HG03060 (cell line): ENCODE measurements around the gene GLRX3.
"Not testable (repeated sequence)": the region's sequence is repeated elsewhere in the genome, so short reads cannot be mapped to it uniquely, and the experiment has no call there.

Experiments used
- ATAC-seq: cut with Tn5 transposase; IDR thresholded peaks from one replicate; pipeline ENCODE4 v1.9.1; 2021; ENCODE audit warnings: low read depth, moderate number of reproducible peaks; ENCODE audit not compliant: unreplicated experiment

GLRX3 gene

DNA sequence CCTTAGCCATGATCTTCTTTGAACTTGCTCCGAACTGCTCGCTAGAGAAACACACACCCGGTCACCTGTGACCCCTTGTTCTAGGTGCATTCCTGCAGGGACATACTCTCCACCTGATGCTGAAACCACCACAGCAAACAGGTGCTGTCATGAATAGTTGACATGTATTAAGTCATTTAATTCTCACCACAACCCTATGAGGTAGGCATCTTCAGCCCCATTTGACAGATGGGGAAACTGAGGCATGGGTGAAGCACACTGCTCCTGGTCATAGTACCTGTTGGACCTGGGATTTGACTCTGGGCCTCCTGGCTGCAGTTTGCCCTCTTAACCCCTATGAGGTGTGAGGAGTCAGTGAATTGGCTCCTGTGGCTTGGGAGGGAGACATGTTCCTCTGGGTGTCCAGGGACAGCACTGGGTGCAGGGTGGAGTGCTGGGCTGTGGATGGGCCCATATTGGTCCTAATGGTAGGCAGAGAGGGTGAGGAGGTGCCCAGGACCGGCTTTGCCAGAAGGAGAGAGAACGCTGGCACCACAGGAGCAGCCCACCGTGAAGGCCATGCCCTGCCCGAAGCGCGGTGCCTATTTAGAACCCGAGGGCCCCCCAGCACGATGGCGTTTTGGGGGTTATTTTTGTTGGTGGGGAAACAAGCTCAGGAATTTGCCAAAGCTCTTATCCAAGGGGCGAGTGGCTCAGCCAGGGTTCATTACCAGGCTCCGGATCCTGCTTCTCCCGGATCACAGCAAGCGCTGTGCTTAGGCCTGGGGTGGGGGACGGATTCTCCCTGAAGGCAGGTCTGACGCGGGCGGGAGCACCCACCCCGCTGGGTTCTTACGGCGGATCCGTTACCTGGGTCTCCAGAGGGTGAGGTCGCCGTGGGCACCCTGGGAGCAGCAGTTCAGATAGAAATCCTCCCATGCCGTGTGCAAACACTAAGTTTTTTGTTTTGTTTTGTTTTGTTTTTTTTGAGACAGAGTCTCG lies 52.3 kb downstream of the GLRX3 start:
- no peak for ATAC-seq

DNA sequence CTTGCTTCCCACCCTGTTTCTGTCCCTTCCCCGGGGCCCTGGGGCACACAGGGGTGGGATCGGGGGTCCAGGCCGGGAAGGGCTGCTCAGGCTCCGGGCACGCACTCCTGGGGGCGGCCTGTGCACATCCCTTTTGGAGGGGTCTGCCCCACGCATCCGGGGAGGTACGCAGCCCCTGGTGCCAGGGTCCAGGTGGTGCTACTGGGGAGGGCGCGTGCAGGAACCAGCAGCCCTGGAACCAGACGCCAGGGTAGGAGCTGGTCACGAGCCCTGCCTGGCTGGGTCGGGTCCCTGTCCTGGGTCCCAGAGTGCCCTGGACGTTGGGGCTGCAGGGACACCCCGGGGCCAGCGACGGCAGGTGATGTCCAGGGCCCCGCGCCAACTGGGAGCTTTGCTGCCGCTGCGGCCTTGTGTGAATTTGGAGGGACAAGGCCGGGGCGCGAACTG lies 53.4 kb downstream of the GLRX3 start:
- no peak for ATAC-seq

- peak; percentile 61 for ATAC-seq
Observed at GRCh38 chr10:130190055-130190736, 54.0 kb downstream of the GLRX3 start.

GRCh38 chr10:130190737-130191115 lies 54.5 kb downstream of the GLRX3 start:
- no peak for ATAC-seq

- no peak for ATAC-seq
Observed at GRCh38 chr10:130191380-130191779, 55.2 kb downstream of the GLRX3 start.

GRCh38 chr10:130192276-130192848 lies 56.2 kb downstream of the GLRX3 start:
- no peak for ATAC-seq

DNA sequence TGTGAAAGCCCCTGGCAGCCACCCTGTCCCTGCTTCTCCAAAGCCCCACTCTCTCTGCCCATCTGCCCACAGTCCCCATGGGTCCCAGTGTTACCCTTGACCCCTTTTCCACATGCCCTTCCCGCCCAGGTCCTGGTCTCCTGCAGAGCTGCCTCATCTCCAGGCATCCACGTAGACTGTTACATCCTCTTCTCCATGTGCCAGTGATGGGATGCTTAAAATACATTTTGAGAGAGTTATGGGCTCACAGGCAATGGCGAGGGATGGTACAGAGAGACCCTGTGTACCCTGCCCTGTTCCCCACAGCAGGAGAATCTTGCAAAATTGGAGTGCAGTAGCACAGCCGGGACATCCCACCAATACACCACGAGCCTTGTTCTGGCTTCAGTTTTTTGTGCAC lies 56.8 kb downstream of the GLRX3 start:
- no peak for ATAC-seq

- ATAC-seq: no peak
Observed at GRCh38 chr10:130193493-130194193, 57.5 kb downstream of the GLRX3 start.

GRCh38 chr10:130194194-130194990 lies 58.2 kb downstream of the GLRX3 start:
- no peak for ATAC-seq

DNA sequence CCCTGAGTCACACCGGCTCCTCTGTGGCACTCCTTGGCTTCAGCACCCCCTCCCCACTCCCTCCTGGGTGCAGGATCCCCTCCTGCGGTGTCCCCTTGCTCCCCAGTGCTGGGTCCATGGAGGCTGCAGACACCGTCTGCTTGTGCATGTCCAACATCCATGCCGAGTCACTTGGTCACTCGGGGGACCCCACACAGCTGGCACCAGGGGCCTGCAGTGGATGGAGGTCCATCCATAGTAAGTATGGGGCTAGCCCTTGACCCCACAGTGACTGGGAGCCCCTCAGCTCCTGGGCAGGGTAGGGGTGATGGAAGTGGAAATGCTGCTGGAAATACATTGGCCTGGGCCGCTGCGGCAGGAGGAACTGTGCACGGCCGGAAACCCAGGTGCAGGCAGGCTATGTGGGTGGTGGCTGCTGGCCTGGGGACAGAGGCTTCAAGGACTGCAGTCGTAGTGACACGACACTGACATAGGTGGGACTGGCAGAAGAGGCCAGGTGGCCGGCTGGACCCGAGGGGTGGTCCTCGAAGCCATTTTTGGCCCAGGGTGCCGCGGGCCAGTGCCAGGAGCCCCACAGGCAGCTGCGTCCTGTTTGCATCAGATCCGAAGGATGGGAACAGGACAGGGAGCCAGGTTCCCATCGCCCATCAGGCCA lies 58.9 kb downstream of the GLRX3 start:
- ATAC-seq: no peak

GRCh38 chr10:130195746-130196294 lies 59.6 kb downstream of the GLRX3 start:
- no peak for ATAC-seq

- no peak for ATAC-seq
Observed at GRCh38 chr10:130196511-130197487, 60.6 kb downstream of the GLRX3 start.

GRCh38 chr10:130198651-130199050 lies 62.5 kb downstream of the GLRX3 start:
- ATAC-seq: no peak

GRCh38 chr10:130200179-130201042 lies 64.2 kb downstream of the GLRX3 start:
- no peak for ATAC-seq

GRCh38 chr10:130201043-130201380 lies 64.8 kb downstream of the GLRX3 start:
- ATAC-seq: no peak

GRCh38 chr10:130202150-130202549 lies 66.0 kb downstream of the GLRX3 start:
- not testable (repeated sequence) for ATAC-seq

DNA sequence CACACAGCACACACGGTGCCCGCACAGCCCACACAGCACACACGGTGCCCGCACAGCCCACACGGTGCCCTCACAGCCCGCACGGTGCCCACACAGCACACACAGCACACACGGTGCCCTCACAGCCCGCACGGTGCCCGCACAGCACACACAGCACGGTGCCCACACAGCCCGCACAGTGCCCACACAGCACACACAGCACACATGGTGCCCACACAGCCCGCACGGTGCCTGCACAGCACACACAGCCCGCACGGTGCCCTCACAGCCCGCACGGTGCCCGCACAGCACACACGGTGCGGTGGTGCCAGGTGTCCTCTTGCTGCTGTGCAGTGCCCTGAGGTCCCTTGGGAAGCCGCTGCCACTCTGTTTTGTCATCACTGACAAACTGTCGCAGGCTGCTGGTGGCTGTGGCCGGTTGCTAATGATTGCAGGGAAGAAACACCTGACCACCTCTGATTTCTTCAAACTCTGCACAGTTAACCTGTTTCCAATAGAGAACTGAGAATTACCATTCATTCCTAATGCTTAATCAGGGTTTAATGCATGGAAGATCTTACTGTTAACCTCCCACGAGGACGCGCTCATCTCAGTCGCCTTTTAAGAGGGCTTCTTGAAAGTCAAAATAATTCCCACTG lies 66.9 kb downstream of the GLRX3 start:
- no peak for ATAC-seq
